Measurements from ENCODE around the gene ANKRD28.

ANKRD28 gene

GRCh38 chr3:15726881-15727280 is 70.9 kb downstream of the ANKRD28 start:
- DNase-seq (ENCODE audit: low read depth in 2 of 3, low spot score in 2 of 3): no peak

- DNase-seq (ENCODE audit: low read depth in 2 of 3, low spot score in 2 of 3): no peak
These were observed 71.7 kb downstream of the ANKRD28 start for GRCh38 chr3:15726043-15726442.

GRCh38 chr3:15724446-15724845 is 73.3 kb downstream of the ANKRD28 start:
- no peak for DNase-seq (ENCODE audit: low read depth in 2 of 3, low spot score in 2 of 3)

- no peak for DNase-seq (ENCODE audit: low read depth in 2 of 3, low spot score in 2 of 3)
These were observed 74.2 kb downstream of the ANKRD28 start for GRCh38 chr3:15723624-15723884.

GRCh38 chr3:15722877-15723623 is 74.7 kb downstream of the ANKRD28 start:
- DNase-seq (ENCODE audit: low read depth in 2 of 3, low spot score in 2 of 3): no peak

GRCh38 chr3:15716178-15716577 is 81.6 kb downstream of the ANKRD28 start:
- no peak for DNase-seq (ENCODE audit: low read depth in 2 of 3, low spot score in 2 of 3)

- DNase-seq (ENCODE audit: low read depth in 2 of 3, low spot score in 2 of 3): no peak
These were observed 83.3 kb downstream of the ANKRD28 start for GRCh38 chr3:15714448-15714847.

GRCh38 chr3:15713364-15713763 is 84.4 kb downstream of the ANKRD28 start:
- DNase-seq (ENCODE audit: low read depth in 2 of 3, low spot score in 2 of 3): no peak

- no peak for DNase-seq (ENCODE audit: low read depth in 2 of 3, low spot score in 2 of 3)
These were observed 86.5 kb downstream of the ANKRD28 start for GRCh38 chr3:15711281-15711680.

- DNase-seq (ENCODE audit: low read depth in 2 of 3, low spot score in 2 of 3): no peak
These were observed 88.7 kb downstream of the ANKRD28 start for GRCh38 chr3:15708882-15709677.

- no peak for DNase-seq (ENCODE audit: low read depth in 2 of 3, low spot score in 2 of 3)
These were observed 90.0 kb downstream of the ANKRD28 start for GRCh38 chr3:15707779-15708178.

GRCh38 chr3:15703346-15703745 is 94.4 kb downstream of the ANKRD28 start:
- DNase-seq (ENCODE audit: low read depth in 2 of 3, low spot score in 2 of 3): no peak

- DNase-seq (ENCODE audit: low read depth in 2 of 3, low spot score in 2 of 3): no peak
These were observed 103.2 kb downstream of the ANKRD28 start for GRCh38 chr3:15694628-15695027.

GRCh38 chr3:15693355-15693754 is 104.4 kb downstream of the ANKRD28 start:
- no peak for DNase-seq (ENCODE audit: low read depth in 2 of 3, low spot score in 2 of 3)

- no peak for DNase-seq (ENCODE audit: low read depth in 2 of 3, low spot score in 2 of 3)
These were observed 107.0 kb downstream of the ANKRD28 start for GRCh38 chr3:15690748-15691147.

GRCh38 chr3:15690230-15690629 is 107.5 kb downstream of the ANKRD28 start:
- DNase-seq (ENCODE audit: low read depth in 2 of 3, low spot score in 2 of 3): no peak

- DNase-seq (ENCODE audit: low read depth in 2 of 3, low spot score in 2 of 3): no peak
These were observed 111.9 kb downstream of the ANKRD28 start for GRCh38 chr3:15685927-15686326.

- no peak for DNase-seq (ENCODE audit: low read depth in 2 of 3, low spot score in 2 of 3)
These were observed 114.5 kb downstream of the ANKRD28 start for GRCh38 chr3:15683253-15683652.

- DNase-seq (ENCODE audit: low read depth in 2 of 3, low spot score in 2 of 3): no peak
These were observed 115.1 kb downstream of the ANKRD28 start for GRCh38 chr3:15682561-15683185.

- no peak for DNase-seq (ENCODE audit: low read depth in 2 of 3, low spot score in 2 of 3)
These were observed 116.1 kb downstream of the ANKRD28 start for GRCh38 chr3:15681668-15682067.

GRCh38 chr3:15679306-15679705 is 118.5 kb downstream of the ANKRD28 start:
- DNase-seq (ENCODE audit: low read depth in 2 of 3, low spot score in 2 of 3): no peak

- DNase-seq (ENCODE audit: low read depth in 2 of 3, low spot score in 2 of 3): no peak
These were observed 121.5 kb downstream of the ANKRD28 start for GRCh38 chr3:15676259-15676658.
